ENCODE data around the gene SH3GL3.

Gene SH3GL3

DNA sequence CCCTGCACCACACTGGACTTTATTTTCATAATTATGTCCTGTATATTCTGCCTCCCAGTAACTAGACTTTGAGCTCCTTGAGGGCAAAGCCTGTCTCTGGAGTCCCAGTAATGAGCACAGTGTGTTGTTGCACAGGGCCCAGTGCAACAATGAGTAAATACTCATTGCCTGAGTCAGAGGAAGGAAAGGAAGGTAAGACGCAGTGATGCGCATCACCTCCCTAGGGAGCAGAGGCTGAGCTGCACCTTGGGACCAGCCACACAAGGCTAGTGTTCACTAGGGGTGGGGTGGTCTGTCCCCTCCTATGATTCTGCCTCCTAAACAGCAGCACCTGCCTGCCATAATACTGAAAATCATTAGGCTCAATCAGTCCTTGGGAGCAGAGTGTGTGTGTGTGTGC, 120.2 kb downstream of the SH3GL3 start:
- no peak for DNase-seq (ENCODE audit: low read depth in 3 of 3)

- no peak for DNase-seq (ENCODE audit: low read depth in 3 of 3)
Observed at GRCh38 chr15:83569341-83569740, 122.2 kb downstream of the SH3GL3 start.

DNA sequence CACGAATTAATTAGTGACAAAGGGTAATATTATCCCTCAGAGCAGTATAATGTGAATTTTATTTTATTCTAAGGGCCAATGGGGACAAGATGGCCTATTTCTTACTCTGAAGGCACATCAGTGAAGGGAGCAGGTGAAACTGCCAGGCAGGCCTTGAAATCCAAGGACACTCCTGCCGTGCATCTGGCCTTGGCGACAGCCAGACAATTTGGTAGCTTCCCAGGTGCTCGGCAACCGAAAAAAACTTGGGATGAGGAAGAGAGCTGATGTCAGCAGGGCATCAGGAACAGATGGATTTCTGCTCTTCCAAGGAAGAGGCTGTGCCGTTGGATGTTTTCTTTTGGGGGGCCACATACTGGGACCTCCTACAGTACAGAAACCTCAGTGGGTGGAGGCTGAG, 123.6 kb downstream of the SH3GL3 start:
- no peak for DNase-seq (ENCODE audit: low read depth in 3 of 3)

DNA sequence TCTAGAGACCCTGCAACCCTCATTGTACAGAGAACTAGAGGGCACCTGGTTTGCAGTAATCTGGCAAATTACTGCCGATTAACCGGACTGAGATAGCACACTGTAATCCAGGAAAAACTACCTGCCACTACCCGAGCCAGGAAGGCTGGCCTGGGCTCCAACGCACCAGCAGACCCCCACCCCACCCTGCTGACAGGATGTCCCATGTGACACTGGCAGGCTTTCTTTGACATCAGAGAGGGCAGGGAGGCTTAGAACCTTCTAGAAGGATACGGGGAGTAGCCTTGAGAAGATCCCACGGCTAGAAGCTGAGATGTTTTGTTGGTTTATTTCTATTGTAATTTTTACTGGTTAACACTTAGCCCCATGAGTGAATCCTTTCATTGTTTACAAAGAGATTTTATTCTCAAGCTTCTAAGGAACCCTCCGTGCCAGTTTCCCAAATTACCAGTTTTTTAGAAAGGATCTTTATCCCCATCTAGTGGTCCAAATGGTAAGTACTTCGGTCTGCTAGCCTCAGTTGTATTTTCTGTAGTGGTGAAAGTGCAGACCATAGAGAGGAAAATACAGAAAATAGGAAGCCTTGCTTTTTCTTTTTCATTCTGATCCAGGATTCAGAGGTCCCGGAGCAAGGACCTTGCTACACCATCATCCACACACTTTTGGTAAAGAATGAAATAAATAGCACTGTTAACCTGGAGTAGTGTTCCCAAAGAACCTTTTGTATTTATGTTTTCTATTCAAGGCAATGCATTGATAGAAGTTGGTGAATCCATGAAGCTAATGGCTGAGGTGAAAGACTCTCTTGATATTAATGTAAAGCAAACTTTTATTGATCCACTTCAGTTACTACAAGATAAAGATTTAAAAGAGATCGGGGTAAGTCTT, 124.9 kb downstream of the SH3GL3 start:
- DNase-seq (ENCODE audit: low read depth in 3 of 3), result no peak

DNA sequence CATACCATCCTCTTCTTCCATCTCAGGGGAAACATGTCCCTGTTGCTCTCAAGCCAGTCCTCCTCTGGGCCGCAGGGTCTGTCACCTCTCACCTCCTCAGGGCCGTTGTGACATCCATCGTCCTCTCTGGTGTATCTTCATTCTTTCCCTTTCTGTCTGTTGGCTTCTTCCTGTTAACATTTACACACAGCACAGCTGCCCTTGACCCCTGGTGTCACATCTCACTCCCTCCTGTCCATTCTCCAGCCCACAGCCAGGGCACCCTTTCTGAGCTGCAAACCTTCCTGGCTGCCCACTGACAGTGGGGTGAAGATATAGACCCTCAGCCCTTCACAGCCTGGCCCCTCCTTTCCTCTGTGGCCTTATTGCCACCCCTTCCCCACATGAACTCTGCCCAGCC, 127.2 kb downstream of the SH3GL3 start:
- DNase-seq (ENCODE audit: low read depth in 3 of 3), result no peak

DNA sequence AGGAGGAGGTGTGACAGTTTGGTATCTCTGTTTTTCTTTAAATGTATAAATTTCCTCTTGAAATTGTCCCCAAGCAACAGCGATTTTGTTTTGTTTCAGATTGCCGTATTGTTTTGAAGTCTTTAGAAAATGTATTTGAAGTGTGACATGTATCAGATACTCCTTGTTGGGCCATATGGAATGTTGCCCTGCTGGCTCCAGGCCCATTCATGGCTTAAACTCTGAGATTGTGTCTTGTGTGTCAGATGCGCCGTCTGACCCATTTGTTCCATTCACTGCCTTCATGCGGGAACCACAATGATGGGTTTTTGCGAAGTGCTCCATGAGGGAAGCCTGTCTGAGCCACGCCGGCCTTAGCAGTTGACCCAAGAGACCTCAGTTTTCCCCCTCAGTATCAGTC, 131.6 kb downstream of the SH3GL3 start:
- no peak for DNase-seq (ENCODE audit: low read depth in 3 of 3)

DNA sequence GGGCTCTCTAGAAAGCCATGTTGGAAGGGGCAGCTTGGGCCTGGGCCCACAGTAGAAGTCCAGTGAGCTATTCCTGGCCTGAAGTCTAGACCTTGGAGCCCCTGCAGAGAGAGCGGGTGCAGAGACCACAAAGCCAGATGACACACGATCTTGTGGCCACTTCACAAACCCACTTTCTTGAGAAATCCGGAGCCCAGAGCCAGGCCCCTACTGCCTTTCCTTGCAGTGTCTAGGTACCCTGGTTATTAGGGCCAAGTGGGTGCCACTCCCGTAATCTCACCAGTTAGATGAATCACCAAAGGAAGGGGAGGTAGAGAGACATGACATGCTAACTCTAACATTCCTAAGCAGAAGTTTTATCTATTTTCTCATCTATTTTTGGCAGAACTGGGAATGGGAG, 134.2 kb downstream of the SH3GL3 start:
- DNase-seq (ENCODE audit: low read depth in 3 of 3), result no peak

DNA sequence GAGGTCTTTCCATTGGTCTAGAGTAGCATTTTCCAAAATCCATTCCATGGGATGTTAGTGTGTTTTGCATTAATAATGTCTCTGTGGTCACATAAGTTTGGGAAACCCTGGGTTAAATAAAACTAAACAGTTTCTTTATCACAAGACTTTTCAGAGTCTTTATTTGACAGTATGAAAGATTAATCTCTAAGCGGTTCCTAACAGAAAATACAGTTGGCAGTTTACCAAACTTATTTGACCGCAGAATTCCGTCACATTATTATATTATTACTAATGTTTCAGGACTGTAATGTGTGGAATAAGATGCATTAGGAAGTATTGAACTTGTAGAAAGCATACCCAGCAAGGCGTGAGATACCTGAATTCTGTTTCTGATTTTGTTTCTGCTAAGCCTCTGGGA, 135.2 kb downstream of the SH3GL3 start:
- no peak for DNase-seq (ENCODE audit: low read depth in 3 of 3)

DNA sequence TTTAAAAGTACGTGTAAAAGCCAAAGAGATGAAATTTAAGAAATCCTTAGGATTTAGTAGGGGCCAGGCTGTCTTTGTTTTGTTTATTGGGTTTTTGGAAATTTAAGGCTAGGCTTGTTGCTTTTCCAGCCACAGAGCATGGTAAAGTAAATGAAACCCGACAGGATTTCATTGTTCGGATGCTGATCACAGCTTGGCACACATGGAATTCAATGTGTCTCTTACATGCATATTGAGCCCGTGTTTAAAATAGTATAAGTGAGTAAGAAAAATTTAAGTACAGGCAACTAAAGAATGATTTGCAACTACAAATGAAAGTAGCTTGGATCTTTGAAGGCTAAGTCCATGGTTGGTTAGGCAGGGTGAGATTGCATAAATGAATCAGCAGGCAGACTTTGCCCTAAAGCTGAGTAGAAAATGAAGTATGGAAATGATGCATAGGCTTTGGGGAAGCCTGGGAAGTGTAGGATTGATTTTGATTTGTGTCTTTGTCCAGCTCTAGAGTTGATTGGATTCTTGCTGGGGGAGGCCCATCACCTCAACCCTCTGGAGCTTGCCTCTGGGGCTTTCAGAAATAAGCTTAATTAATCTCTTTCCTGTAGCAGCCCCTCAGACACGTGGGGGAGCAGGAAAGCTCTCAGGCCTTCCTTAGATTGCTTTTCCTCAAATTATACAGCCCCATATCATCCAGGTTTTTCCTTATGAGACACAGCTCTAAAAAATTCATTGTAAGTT, 138.6 kb downstream of the SH3GL3 start:
- DNase-seq (ENCODE audit: low read depth in 3 of 3), result no peak

DNA sequence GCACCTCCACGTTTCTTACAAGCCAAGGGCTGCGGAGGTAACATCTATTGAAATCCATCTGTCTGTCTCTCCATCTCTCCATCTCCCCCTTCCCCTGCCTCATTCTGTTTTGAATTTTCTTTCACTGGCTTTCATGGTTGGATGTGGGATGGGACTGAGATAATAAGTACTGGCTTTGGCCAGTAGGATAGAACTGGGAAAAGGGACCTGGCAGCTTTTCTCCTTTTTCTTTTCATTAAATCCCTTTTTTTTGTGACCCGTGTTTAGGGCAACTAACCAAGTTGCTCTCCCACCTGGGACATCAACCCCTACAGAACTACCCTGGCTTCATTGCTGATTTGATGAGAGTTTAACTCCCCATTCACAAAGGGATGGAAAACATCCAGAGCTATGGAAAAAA, 139.9 kb downstream of the SH3GL3 start:
- no peak for DNase-seq (ENCODE audit: low read depth in 3 of 3)

DNA sequence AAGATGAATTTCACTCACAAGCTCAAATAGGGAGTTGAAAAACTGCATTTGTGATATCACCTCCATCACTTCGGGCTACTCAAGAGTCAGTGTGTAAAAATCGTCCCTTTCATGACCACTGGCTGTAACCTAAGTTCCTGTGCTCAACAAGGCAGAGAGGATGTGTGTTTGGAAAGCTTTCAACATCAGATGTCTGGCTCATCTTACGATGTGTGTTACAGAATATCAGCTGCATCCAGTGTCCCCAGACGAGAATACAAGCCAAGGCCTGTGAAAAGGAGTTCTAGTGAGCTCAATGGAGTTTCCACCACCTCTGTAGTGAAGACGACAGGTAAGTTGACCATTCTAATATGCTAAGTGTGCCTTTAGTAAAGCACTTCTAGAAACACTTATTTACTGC, 141.3 kb downstream of the SH3GL3 start:
- no peak for DNase-seq (ENCODE audit: low read depth in 3 of 3)

DNA sequence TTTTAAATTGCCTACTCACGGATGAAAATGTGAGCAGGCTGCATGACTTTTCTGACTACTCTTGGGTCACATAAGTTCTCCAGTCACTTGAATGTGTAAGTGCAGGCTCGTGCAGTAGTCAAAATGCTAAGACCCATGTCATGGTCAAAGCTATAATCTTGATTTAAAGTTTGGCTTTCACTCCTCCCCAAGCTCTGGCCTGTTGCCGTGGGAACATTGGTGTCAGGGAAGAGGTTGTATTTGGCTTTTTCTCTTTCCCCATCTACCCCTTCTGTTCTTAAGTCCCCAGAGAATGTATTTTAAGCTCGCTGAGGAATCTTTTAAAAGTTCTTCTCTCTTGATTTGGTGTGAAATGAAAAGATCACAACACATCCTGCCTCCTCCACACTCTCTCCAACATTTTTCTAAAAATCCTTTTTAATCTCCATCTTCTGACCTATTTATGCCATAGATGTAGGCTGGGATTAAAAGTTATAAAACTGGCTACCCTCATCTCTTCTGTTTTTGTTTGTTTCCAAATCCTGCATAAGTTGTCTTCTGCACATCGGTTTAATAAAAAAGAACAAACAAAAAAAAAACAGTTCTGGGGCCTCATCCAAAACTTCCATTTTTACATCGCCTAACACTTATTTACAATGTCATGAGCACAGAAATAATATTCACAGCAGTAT, 145.4 kb downstream of the SH3GL3 start:
- DNase-seq (ENCODE audit: low read depth in 3 of 3), result no peak

DNA sequence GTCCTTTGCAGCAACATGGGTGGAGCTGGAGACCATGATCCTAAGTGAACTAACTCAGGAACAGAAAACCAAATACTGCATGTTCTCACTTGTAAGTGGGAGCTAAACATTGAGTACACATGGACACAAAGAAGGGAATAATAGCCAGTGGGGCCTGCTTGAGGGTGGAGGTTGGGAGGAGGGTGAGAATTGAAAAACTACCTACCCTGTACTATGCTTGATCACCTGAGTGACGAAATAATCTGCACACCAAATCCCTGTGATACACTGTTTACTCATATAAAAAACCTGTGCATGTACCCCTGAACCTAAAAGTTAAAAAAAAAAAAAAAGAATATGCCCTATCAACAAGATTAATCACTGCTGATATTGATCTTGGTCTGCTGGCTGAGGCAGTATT, 148.1 kb downstream of the SH3GL3 start:
- no peak for DNase-seq (ENCODE audit: low read depth in 3 of 3)

DNA sequence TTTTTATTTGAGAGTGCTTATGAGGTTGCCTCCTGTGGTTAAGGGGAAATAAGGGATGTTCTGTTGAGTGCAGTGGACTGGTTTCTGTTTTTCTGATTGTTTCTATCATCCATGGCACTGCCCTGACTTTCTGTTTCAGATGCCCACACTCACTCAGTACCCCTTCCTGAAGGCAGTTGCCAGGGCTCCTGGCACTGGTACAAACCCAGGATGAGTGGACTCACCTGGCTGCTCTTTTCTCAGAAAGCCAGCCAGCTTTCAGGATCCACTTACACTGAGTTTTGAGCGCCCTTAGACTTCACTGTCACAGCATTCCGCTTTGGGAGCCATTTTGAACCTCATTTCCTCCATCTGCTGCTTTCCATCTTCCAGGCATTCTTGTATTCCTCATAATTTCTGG, 150.9 kb downstream of the SH3GL3 start:
- DNase-seq (ENCODE audit: low read depth in 3 of 3), result no peak

DNA sequence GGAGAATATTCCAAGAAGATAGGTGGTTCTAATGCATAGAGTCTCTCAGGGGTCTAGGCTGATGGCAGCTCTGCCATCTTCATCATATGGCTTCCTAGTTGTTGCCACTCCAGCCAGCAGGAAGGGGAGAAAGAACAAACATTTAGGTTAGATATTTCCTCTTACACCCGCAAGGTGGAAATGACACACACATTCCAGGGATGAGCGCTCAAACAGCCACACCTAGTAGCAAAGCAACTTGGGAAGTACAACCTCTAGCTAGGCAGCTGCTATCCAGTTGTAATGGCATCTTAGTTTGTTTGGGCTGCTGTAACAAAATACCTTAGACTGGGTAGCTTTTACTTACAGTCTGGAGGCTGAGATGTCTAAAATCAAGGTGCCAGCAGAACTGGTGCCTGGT, 154.9 kb downstream of the SH3GL3 start:
- DNase-seq (ENCODE audit: low read depth in 3 of 3), result no peak

DNA sequence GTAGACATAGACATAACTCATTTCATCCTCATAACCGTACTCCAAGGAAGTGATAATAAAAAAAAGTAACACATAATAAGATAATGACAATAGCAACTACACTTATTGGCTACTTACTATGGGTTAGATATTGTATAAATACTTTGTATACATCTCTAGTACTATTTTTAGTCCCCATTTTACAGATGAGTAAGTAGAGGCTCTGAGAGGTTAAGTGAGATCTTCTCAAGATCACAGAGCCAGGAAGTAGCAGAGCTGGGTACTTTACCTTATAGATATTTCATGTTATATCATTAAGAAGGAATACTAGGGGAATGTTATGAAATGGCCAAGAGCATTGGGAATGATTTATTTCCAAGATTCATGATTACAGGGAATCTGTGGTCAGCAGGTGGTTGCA, 157.4 kb downstream of the SH3GL3 start:
- DNase-seq (ENCODE audit: low read depth in 3 of 3), result no peak

GRCh38 chr15:83605111-83605945, 158.2 kb downstream of the SH3GL3 start:
- no peak for DNase-seq (ENCODE audit: low read depth in 3 of 3)

DNA sequence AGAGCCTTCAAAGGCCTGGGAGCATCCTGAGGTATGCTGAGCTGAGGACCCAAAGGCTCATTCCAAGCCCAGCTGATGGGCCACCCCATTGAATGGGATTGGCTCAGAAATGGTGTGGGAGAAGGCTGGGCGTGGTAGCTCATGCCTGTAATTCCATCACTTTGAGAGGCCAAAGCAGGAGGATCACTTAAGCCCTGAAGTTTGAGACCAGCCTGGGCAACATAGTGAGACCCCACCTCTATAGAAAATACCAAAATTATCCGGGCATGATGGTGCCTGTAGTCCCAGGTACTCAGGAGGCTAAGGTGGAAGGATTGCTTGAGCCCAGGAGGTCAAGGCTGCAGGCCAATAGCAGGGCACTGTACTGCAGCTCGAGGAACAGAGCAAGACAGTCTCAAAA, 163.0 kb downstream of the SH3GL3 start:
- no peak for DNase-seq (ENCODE audit: low read depth in 3 of 3)

GRCh38 chr15:83610901-83611685, 164.0 kb downstream of the SH3GL3 start:
- no peak for DNase-seq (ENCODE audit: low read depth in 3 of 3)

DNA sequence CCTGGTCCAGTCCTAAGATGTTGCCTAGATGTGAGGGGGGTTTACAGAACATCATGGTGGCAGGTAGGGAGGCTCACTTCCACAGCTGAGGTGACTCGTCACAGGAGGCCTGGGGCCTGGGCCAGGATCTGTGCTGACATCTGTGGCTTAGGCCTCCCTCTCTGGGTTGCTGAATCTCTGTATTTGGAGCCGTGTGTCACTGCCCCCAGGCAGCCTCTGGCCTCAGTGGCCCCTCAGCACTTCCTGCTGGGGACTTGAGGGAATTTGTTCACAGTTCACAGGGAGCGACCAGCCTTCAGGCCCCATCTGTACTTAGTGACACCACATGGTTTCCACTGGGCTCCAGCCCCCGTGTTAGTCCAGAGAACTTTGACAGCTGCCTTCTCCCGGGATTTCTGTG, 165.1 kb downstream of the SH3GL3 start:
- DNase-seq (ENCODE audit: low read depth in 3 of 3), result no peak
